Astrocyte of the cerebellum (primary cell): ENCODE results near the gene DFFB.

ENCODE experiments used
- DNase-seq: peaks from one replicate; pipeline ENCODE4 v3.0.0-alpha.2; 2011; ENCODE audit warnings: low read depth
- H3K4me3 ChIP-seq: 2 replicates; pipeline ENCODE4 v1.5.1; 2011; ENCODE audit warnings: mild to moderate bottlenecking, low read depth, low read length, moderate library complexity
- CTCF ChIP-seq: IDR thresholded peaks from 2 replicates; pipeline ENCODE4 v1.5.1; 2012; ENCODE audit warnings: low read length, low read depth, moderate library complexity, mild to moderate bottlenecking; ENCODE audit errors: missing control alignments
- in situ Hi-C: cut with HindIII; loops from 2 replicates; pipeline ENCODE4 v1.10.0; 2017; ENCODE audit warnings: low sequenced_read_pairs

DFFB gene

GRCh38 chr1:3900969-3901529 is 43.8 kb downstream of the DFFB start:
- TF ChIP-seq CTCF: no peak
- in situ Hi-C loops: no loop called here
- peak overlapping the region; percentile 95 for H3K4me3 ChIP-seq
- peak; percentile 90 for DNase-seq

GRCh38 chr1:3902111-3902511 is 44.8 kb downstream of the DFFB start:
- no peak overlapping the region for H3K4me3 ChIP-seq
- TF ChIP-seq CTCF: no peak
- no peak for DNase-seq
- in situ Hi-C loops: no loop called here

GRCh38 chr1:3902571-3903091 is 45.4 kb downstream of the DFFB start:
- no peak for DNase-seq
- H3K4me3 ChIP-seq: no peak overlapping the region
- no peak for TF ChIP-seq CTCF
- in situ Hi-C loops: no loop called here

- in situ Hi-C loops: no loop called here
- no peak for TF ChIP-seq CTCF
- H3K4me3 ChIP-seq: no peak overlapping the region
- no peak for DNase-seq
Measured at GRCh38 chr1:3903141-3904005, 46.1 kb downstream of the DFFB start.

GRCh38 chr1:3904006-3904842 is 46.9 kb downstream of the DFFB start:
- in situ Hi-C loops: no loop called here
- TF ChIP-seq CTCF: no peak
- no peak overlapping the region for H3K4me3 ChIP-seq
- DNase-seq: no peak

GRCh38 chr1:3904843-3905185 is 47.5 kb downstream of the DFFB start:
- no peak overlapping the region for H3K4me3 ChIP-seq
- DNase-seq: no peak
- in situ Hi-C loops: no loop called here
- no peak for TF ChIP-seq CTCF
